Heart left ventricle (tissue), 16 donors: Measurements from ENCODE around the gene UST. TPM values are rescaled to one million over a fixed set of nuclear protein-coding genes. Genes with fewer than 3 reads are reported as not detected.

Experiments
- ATAC-seq, 4 donors: fragments of 200-7000 bp; cut with Tn5 transposase; one replicate each; pipeline ENCODE4 v1.9.1; 2020 to 2022; ENCODE audit warnings: moderate library complexity in 4 of 4, mild to moderate bottlenecking in 3 of 4, moderate number of reproducible peaks in 1 of 4
- DNase-seq, 5 donors: peaks; one replicate each; pipeline ENCODE4 v3.0.0-alpha.2; 2020
- H3K27ac ChIP-seq, 12 donors: fragments of 200-600 bp; sonication (generic) in 4 of 12; one replicate each; pipeline versions ENCODE4 v1.5.0 to v1.8.0; 2016 to 2022; ENCODE audit warnings: mild to moderate bottlenecking in 2 of 12
- H3K27me3 ChIP-seq, 9 donors: fragments of 200-600 bp; sonication (generic) in 2 of 9; one replicate each; pipeline versions ENCODE4 v1.5.1 to v1.8.0; 2016 to 2022; ENCODE audit warnings: mild to moderate bottlenecking in 3 of 9
- H3K36me3 ChIP-seq, 9 donors: fragments of 200-600 bp; sonication (generic) in 2 of 9; one replicate each; pipeline versions ENCODE4 v1.5.0 to v1.8.0; 2018 to 2022; ENCODE audit warnings: mild to moderate bottlenecking in 2 of 9
- H3K4me1 ChIP-seq, 12 donors: fragments of 200-600 bp; sonication (generic) in 4 of 12; one replicate each; pipeline versions ENCODE4 v1.5.0 to v1.8.0; 2016 to 2022; ENCODE audit warnings: mild to moderate bottlenecking in 3 of 12
- H3K4me3 ChIP-seq, 12 donors: fragments of 200-600 bp; sonication (generic) in 4 of 12; one replicate each; pipeline versions ENCODE4 v1.5.0 to v1.8.0; 2017 to 2022; ENCODE audit warnings: mild to moderate bottlenecking in 9 of 12, moderate library complexity in 4 of 12
- H3K9me3 ChIP-seq, 12 donors: fragments of 200-600 bp; sonication (generic) in 4 of 12; one replicate each; pipeline versions ENCODE4 v1.5.0 to v1.8.0; 2016 to 2022; ENCODE audit warnings: mild to moderate bottlenecking in 1 of 12
- CTCF ChIP-seq, 12 donors: fragments of 200-600 bp; sonication (generic) in 4 of 12; IDR thresholded peaks; one replicate each; pipeline versions ENCODE4 v1.5.0 to v1.8.0; 2018 to 2022; ENCODE audit warnings: antibody characterized with exemption in 12 of 12, mild to moderate bottlenecking in 5 of 12
- POLR2A ChIP-seq, 2 donors: fragments of 450-650 bp; IDR thresholded peaks; one replicate each; pipeline ENCODE4 v1.6.1; 2017; ENCODE audit warnings: antibody characterized with exemption in 2 of 2, mild to moderate bottlenecking in 2 of 2, moderate library complexity in 2 of 2
- WGBS, 4 donors: extraction: QIAGEN DNeasy Blood & Tissue Kit in 2 of 4; methylation state at CpG; one replicate each; pipeline versions ENCODE4 v1.1.5 to v1.1.7; 2013 to 2018; 5-methylcytosine and 5-hydroxymethylcytosine counted together
- intact Hi-C, 10 donors: fragments of 100-400 bp; cut with DNase I; formaldehyde crosslinking; loops; one replicate each; pipeline versions ENCODE4 v1.11.1 to v1.14.2; 2022
- polyA plus RNA-seq, 2 donors: library from polyadenylated mRNA; stranded (reverse); fragments of 200-250 nt; gene quantifications; one replicate each; pipeline ENCODE4 v1.2.3, GENCODE V29; 2013
- total RNA-seq, 9 donors: library from RNA; depleted of rRNA in 2 of 9; stranded (reverse); fragments of >200 nt in 2 of 9; fragmentation: NEBNext Ultra II Directional in 3 of 9; extraction: Animal tissue kit (Norgen Biotek cat#: 25700) in 3 of 9; gene quantifications; one replicate each; pipeline versions ENCODE4 v1.1.0 to v1.2.4, GENCODE V29; 2016 to 2023
- donor health status: ischemic (EF 13 %, LVEDD 7.1; RV severe dilation, severe dysfunction).
- donor health status: healthy with polysubstance abuse.
- donor health status: DM: no; HTN: yes; CAD: no.
- donor health status: DM: no; HTN: no; CAD: no.
- donor health status: ischemic (EF 25% LVEDD 6.9; RV normal size, moderate dysfunction).
- donor health status: ischemic (EF 25% LVEDD 5.7; RV mildly dilated, moderate dysfunction).
- donor health status: healthy.
- donor health status: DM: yes; HTN: yes; CAD: no.
- donor health status: ischemic (EF 35%, LVEDD 5.7; RV mildly dilated, moderate dysfunction).
- donor health status: nonischemic (EF 11% LVEDD 7.7; RV severe dilation, severe dysfunction).
- donor health status: DM: yes; HTN: yes; CAD: no.
- donor health status: PGD.
- donor health status: ischemic (EF 29% LVEDD 5.4; RV normal size, mild dysfunction).
- donor health status: nonischemic (EF 23%, LVEDD 6.1; RV moderate dilation, normal function).

Gene UST
- total and polyA plus RNA-seq, 11 donors: 1.1 to 5.8 (median 2.7) TPM

- no peak for ATAC-seq
- Histone ChIP-seq H3K27me3 (no peaks in the 10 kb centered on the region), H3K4me1 (no peaks in the 10 kb centered on the region), H3K36me3 (no peaks in the 10 kb centered on the region), H3K27ac (no peak overlapping the region), H3K4me3 (no peak overlapping the region), H3K9me3 (peaks cover 0 to 10% (median 0%) of the 10 kb centered on the region in 12 donors)
- DNase-seq: no peak
- WGBS, 4 donors: 80 to 84% (median 83%) methylated on average over 11 of the region's 11 CpGs
- intact Hi-C loops: no loop called here
- TF ChIP-seq POLR2A (IDR thresholded peaks at IDR 0.05) (no peak), CTCF (IDR thresholded peaks at IDR 0.05) (no peak)
Observed at GRCh38 chr6:148789948-148790347, 43.1 kb downstream of the UST start.

- H3K4me1 ChIP-seq: no peaks in the 10 kb centered on the region
- 84 to 91% (median 89%) methylated on average over 7 to 10 of the region's 10 CpGs for WGBS, 4 donors
- DNase-seq (no peak), ATAC-seq (no peak)
- H3K36me3 ChIP-seq: no peaks in the 10 kb centered on the region
- H3K9me3 ChIP-seq: peaks cover 0 to 10% (median 0%) of the 10 kb centered on the region in 12 donors
- H3K27me3 ChIP-seq: no peaks in the 10 kb centered on the region
- TF ChIP-seq CTCF (IDR thresholded peaks at IDR 0.05) (no peak), POLR2A (IDR thresholded peaks at IDR 0.05) (no peak)
- no peak overlapping the region for H3K4me3 ChIP-seq
- no peak overlapping the region for H3K27ac ChIP-seq
- intact Hi-C loops: no loop called here
Observed at GRCh38 chr6:148790404-148790803, 43.6 kb downstream of the UST start.

- intact Hi-C loops: no loop called here
- TF ChIP-seq CTCF (IDR thresholded peaks at IDR 0.05) (no peak), POLR2A (IDR thresholded peaks at IDR 0.05) (no peak)
- Histone ChIP-seq H3K9me3 (peaks cover 0 to 10% (median 0%) of the 10 kb centered on the region in 12 donors), H3K4me3 (no peak overlapping the region), H3K4me1 (no peaks in the 10 kb centered on the region), H3K27ac (no peak overlapping the region), H3K36me3 (no peaks in the 10 kb centered on the region), H3K27me3 (no peaks in the 10 kb centered on the region)
- no peak for DNase-seq
- ATAC-seq: no peak
- 91 to 96% (median 93%) methylated on average over 10 of the region's 10 CpGs for WGBS, 4 donors
Observed at GRCh38 chr6:148790817-148791216, 44.0 kb downstream of the UST start.

GRCh38 chr6:148791372-148791771 lies 44.5 kb downstream of the UST start:
- TF ChIP-seq CTCF (IDR thresholded peaks at IDR 0.05) (no peak), POLR2A (IDR thresholded peaks at IDR 0.05) (no peak)
- no peak for ATAC-seq
- intact Hi-C loops: no loop called here
- no peak for DNase-seq
- no peaks in the 10 kb centered on the region for H3K27me3 ChIP-seq
- no peaks in the 10 kb centered on the region for H3K4me1 ChIP-seq
- WGBS, 4 donors: 76 to 81% (median 78%) methylated on average over 3 of the region's 3 CpGs
- H3K4me3 ChIP-seq: no peak overlapping the region
- H3K36me3 ChIP-seq: no peaks in the 10 kb centered on the region
- H3K9me3 ChIP-seq: peaks cover 0 to 10% (median 0%) of the 10 kb centered on the region in 12 donors
- H3K27ac ChIP-seq: no peak overlapping the region
